HG03460 (cell line): ENCODE data around the gene STAM2.
"Not testable (repeated sequence)": the region's sequence is repeated elsewhere in the genome, so short reads cannot be mapped to it uniquely, and the experiment has no call there.

Source experiments
- ATAC-seq: cut with Tn5 transposase; IDR thresholded peaks from one replicate; pipeline ENCODE4 v1.9.1; 2021; ENCODE audit not compliant: unreplicated experiment

STAM2 gene

DNA sequence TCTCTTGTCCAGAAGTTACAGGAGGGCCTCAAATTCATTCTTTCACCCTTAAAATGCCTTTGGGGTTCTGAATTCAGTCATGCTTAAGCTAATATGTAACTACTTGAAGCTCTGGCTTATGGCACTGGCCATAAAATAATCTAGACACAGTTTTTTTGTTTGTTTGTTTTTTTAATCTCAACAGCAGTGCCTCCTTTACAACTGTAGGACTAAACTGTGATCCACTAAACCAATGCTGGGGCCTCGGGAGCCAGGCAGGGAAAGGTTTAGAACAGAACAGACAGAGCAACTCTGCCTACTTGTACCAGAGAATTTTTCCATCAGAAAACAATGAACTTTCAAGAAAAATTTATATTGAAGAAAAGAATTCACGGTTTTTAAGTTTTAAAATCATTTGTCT lies 1.7 kb downstream of the STAM2 start:
- ATAC-seq: no peak

DNA sequence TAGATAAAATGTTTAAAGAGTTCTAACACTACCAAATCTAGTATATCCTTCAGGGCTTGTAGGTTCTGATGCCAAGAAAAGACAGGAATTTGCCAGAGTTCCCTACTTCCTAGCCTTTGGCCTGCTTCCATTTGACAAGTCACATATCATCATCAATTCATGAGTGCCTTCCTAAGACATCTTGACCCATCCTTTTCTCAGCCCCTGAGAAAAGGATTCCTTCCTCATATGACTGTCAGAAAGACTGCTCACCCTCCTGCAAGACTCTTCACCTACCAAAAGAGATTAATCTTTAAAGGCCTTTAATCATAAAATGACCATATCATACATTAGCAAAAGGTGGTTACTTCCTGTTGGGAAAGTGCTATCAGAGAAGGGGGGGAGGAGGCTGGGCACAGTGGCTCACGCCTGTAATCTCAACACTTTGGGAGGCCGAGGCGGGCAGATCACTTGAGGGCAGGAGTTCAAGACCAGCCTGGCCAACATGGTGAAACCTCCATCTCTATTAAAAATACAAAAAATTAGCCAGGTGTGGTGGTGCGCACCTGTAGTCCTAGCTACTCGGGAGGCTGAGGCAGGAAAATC lies 3.3 kb downstream of the STAM2 start:
- ATAC-seq: not testable (repeated sequence)

- no peak for ATAC-seq
Observed at GRCh38 chr2:152171718-152172117, 3.8 kb downstream of the STAM2 start.

DNA sequence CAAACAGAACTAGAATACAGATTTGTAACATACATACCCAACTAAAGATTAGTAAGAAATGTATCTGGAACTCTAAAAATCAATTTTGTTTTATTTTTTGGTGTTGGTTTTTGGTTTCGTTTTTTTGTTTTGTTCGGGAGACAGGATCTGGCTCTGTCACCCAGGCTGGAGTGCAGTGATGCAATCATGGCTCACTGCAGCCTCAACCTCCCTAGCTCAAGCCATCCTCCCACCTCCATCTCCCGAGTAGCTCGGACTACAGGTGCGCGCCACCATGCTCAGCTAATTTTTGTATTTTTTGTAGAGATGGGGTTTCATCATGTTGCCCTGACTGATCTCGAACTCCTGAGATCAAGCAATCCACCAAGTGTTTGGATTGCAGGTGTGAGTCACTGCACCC lies 6.4 kb downstream of the STAM2 start:
- not testable (repeated sequence) for ATAC-seq

GRCh38 chr2:152167470-152167869 lies 8.1 kb downstream of the STAM2 start:
- not testable (repeated sequence) for ATAC-seq

- peak; percentile 49 for ATAC-seq
Observed at GRCh38 chr2:152167065-152167464, 8.5 kb downstream of the STAM2 start.

DNA sequence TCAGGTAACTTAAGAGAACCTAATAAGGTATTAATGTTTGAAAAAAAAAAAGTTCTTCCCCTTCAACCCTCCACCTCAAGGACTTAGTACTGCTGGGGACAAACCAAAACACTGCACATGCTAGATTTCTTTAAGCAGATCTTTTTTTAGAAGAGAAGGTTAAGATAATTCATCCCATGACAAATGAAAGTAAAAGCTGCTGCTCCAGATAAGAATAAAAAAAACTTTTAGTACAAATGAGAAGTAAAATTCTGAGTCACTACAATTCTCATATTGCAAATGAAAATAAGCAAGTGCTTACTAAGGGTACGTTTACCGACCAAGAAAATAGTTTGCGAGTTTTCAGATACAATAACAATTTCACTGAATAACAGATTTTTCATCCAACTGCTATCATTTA lies 8.9 kb downstream of the STAM2 start:
- peak; percentile 66 for ATAC-seq

DNA sequence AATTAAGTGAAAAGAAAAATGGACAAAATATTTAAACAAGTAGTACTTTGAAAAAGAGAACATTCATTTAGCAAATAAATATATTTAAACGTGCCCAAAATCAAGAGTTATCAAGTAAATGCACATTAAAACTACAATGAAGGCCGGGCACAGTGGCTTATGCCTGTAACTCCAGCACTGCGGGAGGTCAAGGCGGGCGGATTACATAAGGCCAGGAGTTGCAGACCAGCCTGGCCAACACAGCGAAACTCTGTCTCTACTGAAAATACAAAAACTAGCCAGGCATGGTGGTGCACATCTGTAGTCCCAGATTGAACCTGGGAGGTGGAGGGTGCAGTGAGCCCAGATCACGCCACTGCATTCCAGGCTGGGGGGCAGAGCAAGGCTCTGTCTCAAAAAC lies 9.8 kb downstream of the STAM2 start:
- ATAC-seq: no peak

DNA sequence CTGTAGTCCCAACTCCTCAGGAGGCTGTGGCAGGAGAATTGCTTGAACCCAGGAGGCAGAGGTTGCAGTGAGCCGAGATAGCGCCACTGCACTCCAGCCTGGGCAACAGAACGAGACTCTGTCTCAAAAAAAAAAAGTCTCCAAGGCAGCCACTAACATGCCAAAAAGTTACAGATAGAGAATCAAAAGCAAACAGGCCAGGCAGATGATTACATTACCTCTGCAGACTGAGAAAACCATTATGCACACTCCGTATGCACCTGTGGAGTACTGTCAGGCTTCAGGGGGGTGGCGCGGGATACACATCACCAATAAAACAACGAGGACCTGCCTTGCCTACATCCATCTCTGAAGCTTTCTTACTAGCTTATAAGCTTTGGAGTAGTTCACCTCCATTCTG lies 10.3 kb downstream of the STAM2 start:
- ATAC-seq: no peak

- not testable (repeated sequence) for ATAC-seq
Observed at GRCh38 chr2:152163669-152164068, 11.9 kb downstream of the STAM2 start.

GRCh38 chr2:152162141-152162540 lies 13.4 kb downstream of the STAM2 start:
- ATAC-seq: no peak

DNA sequence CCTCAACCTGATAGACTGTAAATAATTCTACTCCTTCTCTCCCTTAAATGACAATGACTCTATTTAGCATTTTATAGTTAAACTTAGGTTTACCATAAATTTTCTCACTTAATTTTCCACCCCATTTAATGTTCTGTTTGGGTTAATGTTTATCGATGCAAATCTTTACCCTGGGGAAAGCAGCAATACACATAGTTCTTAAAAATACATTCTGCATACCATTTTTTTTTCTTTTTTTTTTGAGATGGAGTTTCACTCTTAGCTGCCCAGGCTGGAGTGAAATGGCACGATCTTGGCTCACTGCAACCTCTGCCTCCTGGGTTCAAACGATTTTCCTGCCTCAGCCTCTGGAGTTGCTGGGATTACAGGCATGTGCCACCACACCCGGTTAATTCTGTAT lies 14.0 kb downstream of the STAM2 start:
- peak; percentile 63 for ATAC-seq

DNA sequence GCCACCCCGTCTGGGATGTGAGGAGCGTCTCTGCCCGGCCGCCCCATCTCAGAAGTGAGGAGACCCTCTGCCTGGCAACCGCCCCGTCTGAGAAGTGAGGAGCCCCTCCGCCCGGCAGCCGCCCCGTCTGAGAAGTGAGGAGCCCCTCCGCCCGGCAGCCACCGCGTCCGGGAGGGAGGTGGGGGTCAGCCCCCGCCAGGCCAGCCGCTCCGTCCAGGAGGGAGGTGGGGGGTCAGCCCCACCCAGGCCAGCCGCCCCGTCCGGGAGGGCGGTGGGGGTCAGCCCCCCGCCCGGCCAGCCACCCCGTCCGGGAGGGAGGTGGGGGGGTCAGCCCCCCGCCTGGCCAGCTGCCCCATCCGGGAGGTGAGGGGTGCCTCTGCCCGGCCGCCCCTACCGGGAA lies 15.2 kb downstream of the STAM2 start:
- not testable (repeated sequence) for ATAC-seq

GRCh38 chr2:152157253-152157652 lies 18.3 kb downstream of the STAM2 start:
- no peak for ATAC-seq

DNA sequence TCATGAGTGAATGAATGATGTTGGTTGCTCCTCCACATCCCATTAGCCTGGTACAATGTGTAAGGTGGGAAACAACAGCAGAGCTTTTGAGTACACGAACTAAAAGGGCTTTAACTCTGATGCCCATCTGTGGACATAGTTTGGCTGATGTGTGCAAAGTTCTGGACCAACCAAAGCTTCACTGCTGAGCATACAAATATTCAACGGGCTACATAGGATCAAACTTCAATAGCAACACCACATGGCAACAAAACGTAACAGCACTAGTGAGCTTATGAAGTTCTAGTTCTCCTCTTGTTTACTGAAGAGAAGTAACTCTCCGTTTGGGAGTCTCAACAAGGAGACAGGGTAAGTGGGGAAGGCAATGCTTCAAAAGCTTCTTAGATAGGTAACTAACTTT lies 20.4 kb downstream of the STAM2 start:
- no peak for ATAC-seq

DNA sequence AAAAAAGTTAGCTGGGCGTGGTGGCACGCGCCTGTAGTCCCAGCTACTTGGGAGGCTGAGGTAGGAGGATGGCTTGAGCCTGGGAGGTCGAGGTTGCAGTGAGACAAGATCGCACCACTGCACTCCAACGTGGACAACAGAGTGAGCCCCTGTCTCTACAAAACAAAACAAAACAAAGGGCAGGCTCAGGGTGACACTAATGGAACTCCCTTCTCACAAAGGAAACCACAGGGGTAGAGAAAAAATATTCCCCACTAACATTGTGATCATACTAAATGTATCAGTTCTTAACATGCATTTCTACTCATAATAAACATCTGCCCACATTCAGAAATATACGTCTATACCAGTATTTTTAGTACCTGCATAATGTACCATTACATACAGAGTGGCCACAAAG lies 21.1 kb downstream of the STAM2 start:
- ATAC-seq: no peak

DNA sequence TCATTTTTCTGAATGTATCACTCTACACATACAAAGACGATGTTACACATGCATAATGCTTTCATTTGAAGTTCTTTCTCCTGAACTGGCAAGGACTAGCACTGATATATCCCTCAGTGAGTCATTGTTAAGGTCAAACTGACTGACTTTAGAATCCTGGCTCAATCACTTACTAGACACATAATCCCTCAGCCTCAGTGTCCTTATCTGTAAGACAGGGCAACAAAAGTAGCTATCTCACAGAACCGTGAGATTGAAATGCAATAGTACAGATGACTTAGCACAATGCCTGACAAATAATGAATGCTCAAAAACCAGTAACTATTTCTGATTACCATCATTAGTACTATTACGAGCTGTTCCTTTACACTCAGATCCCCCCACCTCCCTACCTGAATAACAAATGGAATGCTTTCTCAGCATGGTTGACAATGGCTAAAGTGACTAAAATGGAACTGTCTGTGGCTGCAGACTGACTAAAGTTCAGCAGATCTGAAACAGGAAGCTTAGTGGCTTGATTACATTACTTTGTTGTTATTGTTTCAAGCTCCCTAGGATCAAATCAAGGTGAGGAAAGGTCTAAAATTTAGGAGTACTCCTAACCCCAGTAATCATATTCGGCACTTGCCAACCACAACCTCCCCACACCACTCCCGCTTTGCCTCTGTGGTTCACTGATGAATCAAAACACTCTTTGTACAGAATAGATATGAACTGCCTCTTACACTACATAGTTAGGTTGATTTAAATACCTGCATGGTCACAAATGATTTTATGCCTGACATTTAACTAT lies 40.9 kb downstream of the STAM2 start:
- ATAC-seq: peak; percentile 62

DNA sequence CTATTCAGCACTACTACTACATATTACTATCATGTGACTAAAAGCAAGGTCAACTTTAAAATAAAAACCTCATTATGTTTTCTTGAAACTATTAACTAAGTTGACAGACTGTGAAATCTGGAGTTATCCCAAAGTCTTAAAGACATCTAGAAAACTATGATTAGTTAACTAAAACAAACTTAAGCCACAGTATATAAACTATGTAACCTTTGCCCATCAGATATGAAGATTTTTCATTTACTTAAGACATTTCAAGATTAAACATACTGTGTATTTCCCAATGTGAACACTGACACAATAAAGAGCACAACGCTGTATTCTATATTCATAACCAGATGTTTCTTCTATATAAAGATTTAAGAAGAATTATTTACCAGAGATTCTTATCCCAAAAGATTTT lies 43.3 kb downstream of the STAM2 start:
- ATAC-seq: no peak

GRCh38 chr2:152127628-152128027 lies 47.9 kb downstream of the STAM2 start:
- ATAC-seq: no peak

DNA sequence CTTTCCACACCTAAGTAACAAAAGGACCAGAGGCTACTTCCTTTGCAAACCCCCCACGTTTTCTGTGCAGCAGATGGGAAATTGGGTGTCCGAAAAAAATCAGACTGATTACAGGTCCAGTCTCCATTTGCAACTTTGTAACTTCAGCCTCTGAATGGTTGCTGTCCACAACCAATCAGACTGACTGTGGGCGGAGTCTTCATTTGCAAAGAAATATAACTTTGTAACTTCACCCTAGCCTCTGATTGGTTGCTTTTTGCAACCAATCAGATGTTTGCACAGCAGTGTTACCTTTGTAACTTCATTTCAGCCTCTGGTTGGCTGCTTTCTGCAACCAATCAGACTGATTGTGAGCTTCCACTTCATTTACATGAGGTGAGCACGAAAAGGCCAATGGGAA lies 48.9 kb downstream of the STAM2 start:
- ATAC-seq: no peak

- no peak for ATAC-seq
Observed at GRCh38 chr2:152122161-152122560, 53.4 kb downstream of the STAM2 start.

GRCh38 chr2:152120430-152120829 lies 55.1 kb downstream of the STAM2 start:
- no peak for ATAC-seq

DNA sequence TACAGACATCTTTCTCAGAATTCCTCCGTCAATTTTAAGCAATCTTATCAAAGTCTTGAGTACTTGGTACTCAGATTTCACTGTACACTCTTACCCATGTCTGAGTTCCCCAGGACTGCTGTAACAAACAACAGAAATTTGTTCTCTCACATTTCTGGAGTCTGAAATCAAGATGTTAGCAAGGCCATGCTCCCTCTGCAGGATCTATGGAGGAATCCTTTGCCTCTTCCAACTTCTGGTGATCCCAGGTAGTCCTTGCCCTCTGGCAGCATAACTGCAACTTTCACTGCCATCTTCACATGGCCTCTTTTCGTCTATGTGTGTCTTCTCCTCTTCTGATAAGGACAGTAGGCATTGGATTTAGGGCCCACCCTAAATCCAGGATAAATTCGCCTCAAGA lies 59.6 kb downstream of the STAM2 start:
- ATAC-seq: no peak
